Suprapubic skin (tissue), 4 donors: ENCODE data around the gene NLRX1. TPM values are rescaled to one million over a fixed set of nuclear protein-coding genes. Genes with fewer than 3 reads are reported as not detected.
"Not testable (repeated sequence)": the region's sequence is repeated elsewhere in the genome, so short reads cannot be mapped to it uniquely, and the experiment has no call there.

Experiments used
- DNase-seq, 2 donors: peaks; one replicate each; pipeline ENCODE4 v3.0.0-alpha.2; 2019; ENCODE audit warnings: low spot score in 2 of 2
- H3K27ac ChIP-seq: fragments of 200-600 bp; sonication (generic); one replicate; pipeline ENCODE4 v1.5.1; 2019
- H3K27me3 ChIP-seq: fragments of 200-600 bp; sonication (generic); one replicate; pipeline ENCODE4 v1.5.1; 2019
- H3K36me3 ChIP-seq: fragments of 200-600 bp; sonication (generic); one replicate; pipeline ENCODE4 v1.5.1; 2019
- H3K4me1 ChIP-seq: fragments of 200-600 bp; sonication (generic); one replicate; pipeline ENCODE4 v1.5.1; 2019
- H3K4me3 ChIP-seq: fragments of 200-600 bp; sonication (generic); one replicate; pipeline ENCODE4 v1.5.1; 2019; ENCODE audit warnings: mild to moderate bottlenecking
- H3K9me3 ChIP-seq: fragments of 200-600 bp; sonication (generic); one replicate; pipeline ENCODE4 v1.5.1; 2019
- EP300 ChIP-seq: sonication (generic); formaldehyde crosslinking; IDR thresholded peaks from one replicate; pipeline ENCODE4 v1.6.1; 2017; ENCODE audit warnings: antibody characterized with exemption
- POLR2A ChIP-seq, 2 donors: fragments of 450-650 bp; IDR thresholded peaks; one replicate each; pipeline ENCODE4 v1.6.1; 2017; ENCODE audit warnings: antibody characterized with exemption in 2 of 2, mild to moderate bottlenecking in 2 of 2, moderate library complexity in 2 of 2
- POLR2AphosphoS5 ChIP-seq, 3 donors: sonication (generic); formaldehyde crosslinking; IDR thresholded peaks; one replicate each; pipeline ENCODE4 v1.6.1; 2017; ENCODE audit warnings: antibody characterized with exemption in 3 of 3
- WGBS: methylation state at CpG from one replicate; pipeline ENCODE4 v1.1.5; 2018; 5-methylcytosine and 5-hydroxymethylcytosine counted together
- total RNA-seq, 4 donors: library from RNA; depleted of rRNA; stranded (reverse); fragments of >200 nt; gene quantifications; one replicate each; pipeline ENCODE4 v1.1.0, GENCODE V29; 2016
- TF ChIP-seq, protein P1 (sequence below), 2 donors: fragments of 200-600 bp in 1 of 2; fragments of 450-650 bp in 1 of 2; sonication (generic) in 1 of 2; IDR thresholded peaks; one replicate each; pipeline ENCODE4 v1.5.1; 2016 to 2019; ENCODE audit warnings: antibody characterized with exemption in 2 of 2, mild to moderate bottlenecking in 1 of 2, moderate library complexity in 1 of 2

The NLRX1 gene
- total RNA-seq, 4 donors from 2014 or later: 20.7 to 31.5 (median 30.4) TPM

DNA sequence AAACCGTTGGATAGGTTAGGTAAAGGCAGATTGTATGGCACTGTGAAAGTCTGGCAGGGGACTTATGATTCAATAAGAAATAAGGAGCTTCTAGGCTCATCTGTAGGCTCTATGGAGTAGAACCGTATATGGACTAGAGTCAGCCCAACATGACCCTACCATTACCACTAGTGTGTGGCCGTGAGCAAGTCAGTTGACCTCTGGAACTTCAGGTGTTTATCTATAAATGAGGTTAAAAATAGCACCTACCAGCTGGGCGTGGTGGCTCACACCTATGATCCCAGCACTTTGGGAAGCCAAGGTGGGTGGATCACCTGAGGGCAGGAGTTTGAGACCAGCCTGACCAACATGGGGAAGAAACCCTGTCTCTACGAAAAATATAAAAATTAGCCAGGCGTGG lies 42.7 kb upstream of the NLRX1 start:
- Histone ChIP-seq H3K36me3 (peaks cover 34% of the 10 kb centered on the region), H3K4me3 (no peak overlapping the region), H3K4me1 (peaks cover 34% of the 10 kb centered on the region), H3K9me3 (no peaks in the 10 kb centered on the region), H3K27ac (no peak overlapping the region), H3K27me3 (no peaks in the 10 kb centered on the region)
- no peak for DNase-seq
- no peak for TF ChIP-seq POLR2A (IDR thresholded peaks at IDR 0.05)
- no peak for TF ChIP-seq EP300
- TF ChIP-seq, protein P1, sequence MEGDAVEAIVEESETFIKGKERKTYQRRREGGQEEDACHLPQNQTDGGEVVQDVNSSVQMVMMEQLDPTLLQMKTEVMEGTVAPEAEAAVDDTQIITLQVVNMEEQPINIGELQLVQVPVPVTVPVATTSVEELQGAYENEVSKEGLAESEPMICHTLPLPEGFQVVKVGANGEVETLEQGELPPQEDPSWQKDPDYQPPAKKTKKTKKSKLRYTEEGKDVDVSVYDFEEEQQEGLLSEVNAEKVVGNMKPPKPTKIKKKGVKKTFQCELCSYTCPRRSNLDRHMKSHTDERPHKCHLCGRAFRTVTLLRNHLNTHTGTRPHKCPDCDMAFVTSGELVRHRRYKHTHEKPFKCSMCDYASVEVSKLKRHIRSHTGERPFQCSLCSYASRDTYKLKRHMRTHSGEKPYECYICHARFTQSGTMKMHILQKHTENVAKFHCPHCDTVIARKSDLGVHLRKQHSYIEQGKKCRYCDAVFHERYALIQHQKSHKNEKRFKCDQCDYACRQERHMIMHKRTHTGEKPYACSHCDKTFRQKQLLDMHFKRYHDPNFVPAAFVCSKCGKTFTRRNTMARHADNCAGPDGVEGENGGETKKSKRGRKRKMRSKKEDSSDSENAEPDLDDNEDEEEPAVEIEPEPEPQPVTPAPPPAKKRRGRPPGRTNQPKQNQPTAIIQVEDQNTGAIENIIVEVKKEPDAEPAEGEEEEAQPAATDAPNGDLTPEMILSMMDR (IDR thresholded peaks at IDR 0.05): no peak
- TF ChIP-seq POLR2AphosphoS5 (IDR thresholded peaks at IDR 0.05): no peak
- WGBS: 74% methylated on average over 6 of the region's 6 CpGs

DNA sequence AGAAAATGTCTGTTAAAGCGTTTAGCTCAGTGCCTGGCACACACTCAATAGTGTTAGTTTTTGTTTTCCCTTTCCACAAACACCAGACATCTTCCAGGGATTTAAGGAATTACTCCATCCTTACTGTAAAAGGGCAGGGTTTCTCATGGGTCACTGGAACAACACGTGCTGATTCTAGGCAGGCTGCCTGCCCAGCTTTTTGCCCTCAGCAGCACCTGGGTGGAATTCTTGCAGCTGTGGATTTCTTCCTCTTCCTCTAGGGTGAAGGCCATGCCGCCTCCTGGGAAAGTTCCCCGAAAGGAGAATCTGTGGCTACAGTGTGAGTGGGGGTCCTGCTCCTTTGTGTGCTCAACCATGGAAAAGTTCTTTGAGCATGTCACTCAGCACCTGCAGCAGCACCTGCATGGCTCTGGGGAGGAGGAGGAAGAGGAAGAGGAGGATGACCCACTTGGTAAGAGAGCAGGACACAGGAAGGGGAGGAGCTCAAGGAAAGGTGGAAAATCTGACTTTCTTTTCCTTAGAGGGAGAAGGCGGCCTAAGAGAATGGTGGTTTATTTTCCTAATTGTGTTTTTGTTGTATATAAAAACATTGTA lies 41.8 kb upstream of the NLRX1 start:
- 55% methylated on average over 5 of the region's 5 CpGs for WGBS
- no peak overlapping the region for H3K4me3 ChIP-seq
- H3K9me3 ChIP-seq: no peaks in the 10 kb centered on the region
- H3K36me3 ChIP-seq: peaks cover 43% of the 10 kb centered on the region
- DNase-seq: no peak
- TF ChIP-seq POLR2A (IDR thresholded peaks at IDR 0.05) (no peak), EP300 (no peak), POLR2AphosphoS5 (IDR thresholded peaks at IDR 0.05) (no peak)
- TF ChIP-seq, protein P1 (IDR thresholded peaks at IDR 0.05): no peak
- H3K27ac ChIP-seq: no peak overlapping the region
- H3K27me3 ChIP-seq: no peaks in the 10 kb centered on the region
- H3K4me1 ChIP-seq: peaks cover 32% of the 10 kb centered on the region

DNA sequence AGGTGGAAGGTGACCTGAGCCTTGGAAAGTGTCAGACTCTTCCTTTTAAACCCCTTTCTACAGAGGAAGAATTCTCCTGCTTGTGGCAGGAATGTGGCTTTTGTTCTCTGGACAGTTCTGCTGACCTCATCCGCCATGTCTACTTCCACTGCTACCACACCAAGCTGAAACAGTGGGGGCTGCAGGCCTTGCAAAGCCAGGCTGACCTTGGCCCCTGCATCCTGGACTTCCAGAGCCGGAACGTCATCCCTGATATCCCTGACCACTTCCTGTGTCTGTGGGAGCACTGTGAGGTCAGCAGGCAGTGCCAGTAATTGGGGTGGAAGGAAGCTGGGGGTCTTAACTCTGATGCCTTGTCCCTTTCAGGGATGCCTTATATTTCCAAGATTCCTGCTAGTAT lies 37.9 kb upstream of the NLRX1 start:
- Histone ChIP-seq H3K4me3 (no peak overlapping the region), H3K27ac (no peak overlapping the region), H3K9me3 (no peaks in the 10 kb centered on the region), H3K36me3 (peaks cover 65% of the 10 kb centered on the region), H3K4me1 (peaks cover 14% of the 10 kb centered on the region), H3K27me3 (no peaks in the 10 kb centered on the region)
- WGBS: 74% methylated on average over 3 of the region's 3 CpGs
- TF ChIP-seq POLR2A (IDR thresholded peaks at IDR 0.05): no peak
- TF ChIP-seq POLR2AphosphoS5 (IDR thresholded peaks at IDR 0.05): no peak
- TF ChIP-seq, protein P1 (IDR thresholded peaks at IDR 0.05): no peak
- TF ChIP-seq EP300: no peak
- no peak for DNase-seq

DNA sequence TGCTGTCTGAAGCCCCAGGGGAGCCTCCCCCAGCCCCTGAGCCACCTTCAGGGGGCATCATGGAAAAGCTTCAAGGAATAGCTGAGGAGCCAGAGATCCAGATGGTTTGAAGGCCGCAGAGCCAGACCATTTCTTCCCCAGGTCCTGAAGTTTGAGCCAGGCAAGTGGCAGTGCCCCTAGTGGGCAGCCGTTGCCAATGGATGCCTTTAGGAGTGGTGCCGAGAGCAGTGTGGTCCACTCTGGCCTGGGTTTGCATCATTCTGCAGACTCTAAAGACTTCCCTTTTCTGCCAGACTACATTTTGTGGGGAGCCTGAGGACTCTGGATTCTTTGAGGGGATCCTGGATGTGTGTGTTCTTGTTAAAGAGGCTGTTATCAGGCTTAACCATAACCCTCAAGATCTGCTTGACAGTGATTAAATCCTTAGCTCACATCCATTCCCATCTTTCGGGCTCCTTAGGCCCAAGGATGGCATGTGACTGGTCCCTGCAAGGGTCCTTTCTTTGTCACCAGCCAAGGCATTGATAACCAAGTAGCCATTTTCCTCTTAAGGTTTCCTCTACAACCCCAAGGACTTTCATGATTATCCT lies 34.0 kb upstream of the NLRX1 start:
- Histone ChIP-seq H3K4me3 (no peak overlapping the region), H3K36me3 (peaks cover 54% of the 10 kb centered on the region), H3K9me3 (no peaks in the 10 kb centered on the region), H3K27ac (no peak overlapping the region), H3K27me3 (no peaks in the 10 kb centered on the region), H3K4me1 (no peaks in the 10 kb centered on the region)
- DNase-seq: no peak
- 83% methylated on average over 1 of the region's 4 CpGs for WGBS
- TF ChIP-seq, protein P1 (IDR thresholded peaks at IDR 0.05): peak in 1 of 2 donors; percentile 59
- TF ChIP-seq POLR2AphosphoS5 (IDR thresholded peaks at IDR 0.05): no peak

DNA sequence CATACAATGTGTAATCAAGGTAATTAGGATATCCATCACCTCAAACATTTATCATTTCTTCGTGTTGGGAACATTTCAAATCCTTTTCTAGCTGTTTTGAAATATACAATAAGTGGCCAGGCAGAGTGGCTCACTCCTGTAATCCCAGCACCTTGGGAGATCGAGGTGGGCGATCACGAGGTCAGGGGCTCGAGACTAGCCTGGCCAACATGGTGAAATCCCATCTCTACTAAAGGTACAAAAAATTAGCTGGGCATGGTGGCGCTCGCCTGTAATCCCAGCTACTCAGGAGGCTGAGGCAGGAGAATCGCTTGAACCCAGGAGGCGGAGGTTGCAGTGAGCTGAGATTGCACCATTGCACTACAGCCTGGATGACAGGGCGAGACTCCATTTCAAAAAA lies 29.2 kb upstream of the NLRX1 start:
- not testable (repeated sequence) for H3K36me3 ChIP-seq, DNase-seq, H3K4me1 ChIP-seq, H3K27me3 ChIP-seq, H3K4me3 ChIP-seq, H3K27ac ChIP-seq, H3K9me3 ChIP-seq
- 91% methylated on average over 10 of the region's 10 CpGs for WGBS
